Thoracic aorta (tissue), 2 donors: ENCODE results near the gene SRCAP. TPM values are rescaled to one million over a fixed set of nuclear protein-coding genes. Genes with fewer than 3 reads are reported as not detected.

Source experiments
- ATAC-seq: fragments of 150-250 bp; one replicate; pipeline ENCODE4 v1.8.0; 2017; ENCODE audit warnings: low read depth; ENCODE audit not compliant: insufficient number of reproducible peaks, low FRiP score
- DNase-seq: peaks from one replicate; pipeline ENCODE4 v3.0.0-alpha.2; 2020; ENCODE audit warnings: low spot score
- H3K27ac ChIP-seq, 2 donors: fragments of 200-600 bp; sonication (generic); 1 replicate in 1 of 2; 2 replicates in 1 of 2; pipeline ENCODE4 v1.5.1; 2016; ENCODE audit warnings: mild to moderate bottlenecking in 2 of 2, moderate library complexity in 2 of 2
- H3K27me3 ChIP-seq: fragments of 200-600 bp; sonication (generic); replicated peaks from 2 replicates; pipeline ENCODE4 v1.6.0; 2016; ENCODE audit warnings: mild to moderate bottlenecking; ENCODE audit not compliant: insufficient read depth
- H3K36me3 ChIP-seq: fragments of 200-600 bp; sonication (generic); one replicate; pipeline ENCODE4 v1.5.1; 2016
- H3K4me1 ChIP-seq, 2 donors: fragments of 200-600 bp; sonication (generic); 1 replicate in 1 of 2; 2 replicates in 1 of 2; pipeline versions ENCODE4 v1.5.1 to v1.6.0; 2016; ENCODE audit warnings: low read depth in 2 of 2, mild to moderate bottlenecking in 1 of 2; ENCODE audit not compliant: control insufficient read depth in 1 of 2
- H3K4me3 ChIP-seq: fragments of 200-600 bp; sonication (generic); 2 replicates; pipeline ENCODE4 v1.5.1; 2016; ENCODE audit warnings: mild to moderate bottlenecking
- H3K9me3 ChIP-seq: fragments of 200-600 bp; sonication (generic); 2 replicates; pipeline ENCODE4 v1.5.1; 2016
- total RNA-seq, 2 donors: library from RNA; depleted of rRNA; stranded (reverse); fragments of >200 nt; gene quantifications; one replicate each; pipeline versions ENCODE4 v1.1.0 to v1.2.3, GENCODE V29; 2016
- TF ChIP-seq, protein P1 (sequence below): fragments of 200-600 bp; sonication (generic); IDR thresholded peaks from one replicate; pipeline ENCODE4 v1.5.1; 2019; ENCODE audit warnings: antibody characterized with exemption

Gene SRCAP
- total RNA-seq, 2 donors from 2014 or later: 39.9 to 86.1 TPM

DNA sequence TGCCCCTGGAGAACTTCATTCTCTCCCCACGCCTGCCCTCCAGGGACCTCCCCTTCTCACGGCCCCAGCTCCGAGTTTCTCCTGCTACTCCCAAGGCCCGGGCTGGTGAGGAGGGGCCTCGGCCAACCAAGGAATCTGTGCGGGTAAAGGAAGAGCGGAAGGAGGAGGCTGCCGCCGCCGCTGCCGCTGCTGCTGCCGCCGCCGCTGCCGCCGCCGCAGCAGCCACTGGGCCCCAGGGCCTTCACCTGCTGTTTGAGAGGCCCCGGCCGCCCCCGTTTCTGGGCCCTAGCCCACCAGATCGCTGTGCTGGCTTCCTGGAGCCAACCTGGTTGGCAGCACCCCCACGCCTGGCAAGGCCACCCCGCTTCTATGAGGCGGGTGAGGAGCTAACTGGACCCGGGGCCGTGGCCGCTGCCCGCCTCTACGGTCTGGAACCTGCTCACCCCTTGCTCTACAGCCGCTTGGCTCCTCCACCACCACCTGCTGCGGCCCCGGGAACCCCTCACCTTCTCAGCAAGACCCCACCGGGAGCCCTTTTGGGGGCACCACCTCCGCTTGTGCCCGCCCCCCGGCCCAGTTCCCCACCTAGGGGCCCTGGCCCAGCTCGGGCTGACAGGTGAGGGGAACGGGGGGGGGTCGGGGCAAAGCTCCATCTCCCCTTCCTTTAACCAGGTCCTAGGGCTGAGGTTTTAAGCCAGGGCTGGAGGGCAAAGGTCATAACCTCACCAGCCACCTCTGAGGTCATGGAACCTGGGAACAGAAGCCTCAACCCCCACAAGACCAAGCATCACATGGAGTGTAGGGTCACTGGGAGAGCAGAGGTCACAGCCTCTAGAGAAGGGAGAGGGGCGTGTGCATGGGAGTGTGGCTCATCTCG, 29.7 kb upstream of the SRCAP start:
- no peaks in the 10 kb centered on the region for H3K9me3 ChIP-seq
- peaks cover 60% of the 10 kb centered on the region for H3K36me3 ChIP-seq
- no peaks in the 10 kb centered on the region for H3K4me1 ChIP-seq
- TF ChIP-seq, protein P1, sequence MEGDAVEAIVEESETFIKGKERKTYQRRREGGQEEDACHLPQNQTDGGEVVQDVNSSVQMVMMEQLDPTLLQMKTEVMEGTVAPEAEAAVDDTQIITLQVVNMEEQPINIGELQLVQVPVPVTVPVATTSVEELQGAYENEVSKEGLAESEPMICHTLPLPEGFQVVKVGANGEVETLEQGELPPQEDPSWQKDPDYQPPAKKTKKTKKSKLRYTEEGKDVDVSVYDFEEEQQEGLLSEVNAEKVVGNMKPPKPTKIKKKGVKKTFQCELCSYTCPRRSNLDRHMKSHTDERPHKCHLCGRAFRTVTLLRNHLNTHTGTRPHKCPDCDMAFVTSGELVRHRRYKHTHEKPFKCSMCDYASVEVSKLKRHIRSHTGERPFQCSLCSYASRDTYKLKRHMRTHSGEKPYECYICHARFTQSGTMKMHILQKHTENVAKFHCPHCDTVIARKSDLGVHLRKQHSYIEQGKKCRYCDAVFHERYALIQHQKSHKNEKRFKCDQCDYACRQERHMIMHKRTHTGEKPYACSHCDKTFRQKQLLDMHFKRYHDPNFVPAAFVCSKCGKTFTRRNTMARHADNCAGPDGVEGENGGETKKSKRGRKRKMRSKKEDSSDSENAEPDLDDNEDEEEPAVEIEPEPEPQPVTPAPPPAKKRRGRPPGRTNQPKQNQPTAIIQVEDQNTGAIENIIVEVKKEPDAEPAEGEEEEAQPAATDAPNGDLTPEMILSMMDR: no peak
- DNase-seq (no peak), ATAC-seq (no peak)
- H3K4me3 ChIP-seq: no peak overlapping the region
- H3K27ac ChIP-seq: no peak overlapping the region
- H3K27me3 ChIP-seq: no peaks in the 10 kb centered on the region

DNA sequence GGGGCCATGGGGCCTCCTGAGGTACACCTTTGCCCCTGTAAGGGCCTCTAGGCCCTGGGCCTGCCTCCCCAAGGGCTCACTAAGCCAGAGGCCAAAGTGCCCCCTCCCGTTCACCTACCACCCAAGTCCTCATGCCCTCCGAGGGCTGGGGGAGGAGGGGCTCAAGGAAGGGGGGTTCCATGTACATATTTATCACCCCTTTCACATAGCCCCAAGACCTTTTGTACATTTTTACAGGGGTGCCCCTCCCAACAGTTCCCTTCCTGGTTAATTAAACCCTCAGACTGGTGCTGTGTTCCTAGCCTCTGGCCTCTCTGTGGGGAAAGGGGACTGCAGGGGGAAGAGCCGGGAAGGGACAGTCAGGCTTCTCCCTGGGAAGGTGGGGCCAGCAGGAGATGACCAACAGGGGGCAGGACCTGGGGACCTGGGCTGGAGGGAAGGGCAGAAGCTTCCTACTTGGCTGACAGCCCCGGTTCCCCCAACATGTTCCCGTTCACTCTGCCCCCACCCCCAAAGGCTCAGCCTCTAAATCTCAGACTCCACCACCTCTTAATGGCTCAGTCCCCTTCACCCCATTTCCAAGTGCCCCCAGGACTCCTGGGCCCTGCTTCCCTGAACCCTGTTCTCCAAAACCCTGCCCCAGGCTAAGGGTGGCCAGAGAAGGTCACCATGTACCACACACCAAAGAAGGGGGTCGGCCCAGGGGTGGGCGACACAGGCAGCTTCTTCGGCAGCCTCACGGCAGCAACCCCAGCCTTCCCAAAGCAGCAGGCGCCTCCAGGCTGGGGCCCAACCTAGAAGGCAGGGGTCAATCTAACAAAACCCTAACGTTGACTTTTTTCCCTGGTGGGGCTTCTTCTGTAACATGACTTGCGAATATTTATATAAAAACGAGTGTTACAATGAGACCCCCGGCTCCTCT, 28.8 kb upstream of the SRCAP start:
- Histone ChIP-seq H3K36me3 (peaks cover 53% of the 10 kb centered on the region), H3K4me3 (no peak overlapping the region), H3K27me3 (no peaks in the 10 kb centered on the region), H3K27ac (no peak overlapping the region), H3K4me1 (no peaks in the 10 kb centered on the region), H3K9me3 (no peaks in the 10 kb centered on the region)
- TF ChIP-seq, protein P1: no peak
- no peak for DNase-seq
- no peak for ATAC-seq

DNA sequence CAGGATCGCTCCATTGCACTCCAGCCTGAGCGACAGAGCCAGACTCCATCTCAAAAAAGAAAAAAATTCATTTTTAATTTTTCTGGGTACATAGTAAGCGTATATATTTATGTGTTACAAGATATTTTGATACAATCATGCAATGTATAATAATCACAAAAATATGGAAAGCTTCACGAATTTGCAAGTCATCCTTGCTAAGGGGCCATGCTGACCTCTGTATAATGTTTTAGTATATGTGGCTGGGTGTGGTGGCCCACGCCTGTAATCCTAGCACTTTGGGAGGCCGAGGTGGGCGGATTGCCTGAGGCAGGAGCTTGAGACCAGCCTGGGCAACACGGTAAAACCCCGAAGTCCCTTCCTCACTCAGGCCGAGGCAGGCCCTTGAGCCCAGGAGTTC, 23.8 kb upstream of the SRCAP start:
- no peaks in the 10 kb centered on the region for H3K9me3 ChIP-seq
- H3K4me3 ChIP-seq: no peak overlapping the region
- DNase-seq (no peak), ATAC-seq (no peak)
- H3K27ac ChIP-seq: no peak overlapping the region
- no peaks in the 10 kb centered on the region for H3K4me1 ChIP-seq
- no peaks in the 10 kb centered on the region for H3K27me3 ChIP-seq
- peaks cover 4% of the 10 kb centered on the region for H3K36me3 ChIP-seq
- TF ChIP-seq, protein P1: no peak

DNA sequence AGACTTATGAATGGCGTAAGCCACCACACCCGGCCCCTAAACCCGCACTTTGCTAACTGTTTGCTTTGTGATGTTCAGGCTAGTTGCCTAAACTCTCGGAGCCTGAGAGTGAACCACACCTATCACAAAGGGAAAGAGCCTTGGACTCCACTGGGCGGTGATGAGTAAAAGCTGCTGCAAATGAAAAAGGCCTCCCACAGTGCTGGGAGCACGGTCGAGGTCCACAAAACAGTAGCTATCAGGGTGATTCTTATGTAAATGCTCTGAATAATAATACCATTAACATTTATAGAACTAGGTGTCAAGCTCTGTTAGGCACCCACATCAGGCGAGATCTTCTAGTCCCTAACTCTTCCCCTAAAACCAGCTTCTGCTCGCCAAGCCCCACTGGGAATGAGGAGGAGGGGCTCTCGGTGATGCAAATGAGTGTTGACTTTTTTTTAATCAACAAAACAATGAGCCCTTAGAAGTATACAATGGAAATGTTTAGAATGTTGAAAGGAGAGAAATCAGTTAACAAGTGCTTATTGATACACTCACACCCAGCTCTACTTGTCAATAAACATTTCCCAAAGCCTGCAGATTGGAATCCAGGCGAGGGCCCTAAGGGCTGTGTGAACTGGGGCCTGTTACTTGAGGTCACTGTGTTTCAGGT, 20.9 kb upstream of the SRCAP start:
- TF ChIP-seq, protein P1: no peak
- Histone ChIP-seq H3K27me3 (no peaks in the 10 kb centered on the region), H3K36me3 (no peaks in the 10 kb centered on the region), H3K27ac (no peak overlapping the region), H3K4me1 (no peaks in the 10 kb centered on the region), H3K4me3 (no peak overlapping the region), H3K9me3 (no peaks in the 10 kb centered on the region)
- DNase-seq (no peak), ATAC-seq (no peak)

DNA sequence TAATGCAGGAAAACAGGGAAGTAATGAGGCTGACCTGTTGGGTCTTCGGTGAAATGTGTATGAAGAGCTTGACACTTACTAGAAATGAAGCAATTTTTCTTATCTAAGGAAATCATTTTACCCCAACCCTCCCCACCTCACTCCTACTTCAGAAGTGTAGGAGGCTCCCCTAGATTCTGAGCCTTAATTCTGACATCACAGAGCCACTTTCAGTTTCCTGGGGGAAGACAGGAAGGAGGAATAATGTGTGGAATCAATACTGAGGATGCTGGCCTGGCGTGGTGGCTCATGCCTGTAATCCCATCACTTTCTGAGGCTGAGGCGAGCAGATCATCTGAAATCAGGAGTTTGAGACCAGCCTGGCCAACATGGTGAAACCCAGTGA, 20.4 kb upstream of the SRCAP start:
- Histone ChIP-seq H3K9me3 (no peaks in the 10 kb centered on the region), H3K27me3 (no peaks in the 10 kb centered on the region), H3K4me3 (no peak overlapping the region), H3K27ac (no peak overlapping the region), H3K36me3 (no peaks in the 10 kb centered on the region), H3K4me1 (no peaks in the 10 kb centered on the region)
- TF ChIP-seq, protein P1: no peak
- DNase-seq (no peak), ATAC-seq (no peak)
